ENCODE measurements around the gene STK31.
"Not testable (repeated sequence)": the region's sequence is repeated elsewhere in the genome, so short reads cannot be mapped to it uniquely, and the experiment has no call there.

The STK31 gene

DNA sequence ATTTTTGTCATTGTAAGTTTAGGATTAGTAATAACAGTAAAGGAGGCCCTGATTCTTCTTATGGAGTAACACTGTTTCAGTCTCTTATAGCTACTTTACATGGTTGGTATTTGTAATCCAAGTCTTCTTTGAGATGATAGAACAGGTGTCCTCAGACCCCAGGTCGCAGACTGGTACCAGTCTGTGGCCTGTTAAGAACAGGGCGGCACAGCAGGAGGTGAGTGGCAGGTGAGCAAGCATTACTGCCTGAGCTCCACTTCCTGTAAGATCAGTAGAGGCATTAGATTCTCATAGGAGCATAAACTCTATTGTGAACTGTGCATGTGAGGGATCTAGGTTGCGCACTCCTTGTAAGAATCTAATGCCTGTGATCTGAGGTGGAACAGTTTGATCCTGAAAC is 77.3 kb downstream of the STK31 start:
- H3K4me3 ChIP-seq, result no peak overlapping the region

DNA sequence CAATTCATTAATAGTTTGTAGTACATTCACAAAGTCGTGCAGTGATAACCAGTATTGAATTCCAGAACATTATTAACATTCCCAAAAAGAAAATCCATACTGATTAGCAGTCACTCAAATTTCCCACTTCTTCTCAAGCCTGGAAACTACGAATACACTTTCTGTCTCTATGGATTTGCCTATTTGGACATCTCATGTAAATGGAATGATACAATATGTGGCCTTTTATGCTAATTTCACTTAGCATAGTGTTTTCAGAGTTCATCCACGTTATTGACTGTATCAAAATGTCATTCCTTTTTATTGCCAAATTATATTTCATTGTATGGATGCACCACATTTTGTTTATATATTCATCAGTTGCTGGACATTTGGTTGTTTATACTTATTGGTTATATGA is 78.8 kb downstream of the STK31 start:
- Histone ChIP-seq H3K27ac (no peak overlapping the region), H3K4me3 (no peak overlapping the region)

More for the DNA sequence above, 77.3 kb downstream of the STK31 start:
- H3K27ac ChIP-seq, result no peak overlapping the region

- Histone ChIP-seq H3K27ac (no peak overlapping the region), H3K4me3 (no peak overlapping the region)
These were observed 81.7 kb downstream of the STK31 start for GRCh38 chr7:23791721-23792120.

- Histone ChIP-seq H3K4me3 (no peak overlapping the region), H3K27ac (no peak overlapping the region)
These were observed 92.8 kb downstream of the STK31 start for GRCh38 chr7:23802720-23803397.

- H3K27ac ChIP-seq, result no peak overlapping the region
- no peak overlapping the region for H3K4me3 ChIP-seq
These were observed 94.7 kb downstream of the STK31 start for GRCh38 chr7:23804707-23805106.

- H3K4me3 ChIP-seq, result no peak overlapping the region
- H3K27ac ChIP-seq, result no peak overlapping the region
These were observed 98.4 kb downstream of the STK31 start for GRCh38 chr7:23808421-23808820.

DNA sequence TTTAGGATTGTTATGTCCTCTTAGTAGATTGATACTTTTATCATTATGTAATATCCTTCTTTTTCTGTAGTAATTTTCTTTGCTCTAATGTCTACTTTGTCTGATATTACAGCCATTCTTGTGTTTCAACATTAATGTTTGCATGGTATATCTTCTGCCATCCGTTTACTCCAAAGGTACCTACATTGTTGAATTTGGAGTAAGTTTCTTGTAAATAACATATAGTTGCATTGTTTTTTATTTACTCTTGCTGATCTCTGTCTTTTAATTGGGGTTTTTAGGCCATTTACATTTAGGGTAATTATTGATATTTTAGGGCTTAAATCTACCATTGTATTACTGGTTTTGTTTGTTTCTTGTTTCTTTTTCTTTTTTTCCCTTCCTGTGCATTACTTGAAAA is 100.1 kb downstream of the STK31 start:
- no peak overlapping the region for H3K27ac ChIP-seq
- no peak overlapping the region for H3K4me3 ChIP-seq

DNA sequence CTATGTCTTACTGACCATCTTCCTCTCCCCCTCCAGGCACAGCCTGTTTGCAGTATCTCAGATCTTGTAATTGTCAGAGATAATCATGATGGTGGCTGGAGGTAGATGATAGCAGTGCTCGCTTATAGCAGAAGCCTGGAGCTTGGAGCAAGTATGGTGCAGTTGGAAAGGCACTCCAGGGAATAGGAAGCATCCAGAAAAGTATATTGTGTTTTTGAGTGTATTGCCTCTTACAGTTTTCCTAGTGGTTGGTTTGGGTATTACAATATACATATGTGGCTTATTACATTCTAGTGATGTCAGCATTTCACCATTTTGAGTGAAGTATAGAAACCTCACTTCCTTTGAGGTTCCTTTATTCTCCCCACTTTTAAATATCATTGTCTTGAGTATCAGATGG is 101.5 kb downstream of the STK31 start:
- no peak overlapping the region for H3K27ac ChIP-seq
- no peak overlapping the region for H3K4me3 ChIP-seq

- H3K4me3 ChIP-seq, H3K27ac ChIP-seq: not testable (repeated sequence)
These were observed 118.1 kb downstream of the STK31 start for GRCh38 chr7:23828125-23828524.

DNA sequence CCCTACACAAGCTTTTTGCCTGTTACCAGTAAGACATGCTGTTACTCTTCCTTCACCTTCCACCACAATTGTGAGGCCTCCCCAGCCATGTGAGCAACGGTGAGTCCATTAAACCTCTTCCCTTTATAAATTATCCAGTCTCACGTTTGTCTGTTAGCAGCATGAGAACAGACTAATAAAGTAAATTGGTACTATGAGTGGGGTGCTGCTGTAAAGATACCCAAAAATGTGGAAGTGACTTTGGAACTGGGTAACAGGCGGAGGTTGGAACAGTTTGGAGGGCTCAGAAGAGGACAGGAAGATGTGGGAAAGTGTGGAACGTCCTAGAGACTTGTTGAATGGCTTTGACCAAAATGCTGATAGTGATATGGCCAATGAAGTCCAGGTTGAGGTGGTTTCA is 122.7 kb downstream of the STK31 start:
- H3K27ac ChIP-seq, H3K4me3 ChIP-seq: not testable (repeated sequence)

DNA sequence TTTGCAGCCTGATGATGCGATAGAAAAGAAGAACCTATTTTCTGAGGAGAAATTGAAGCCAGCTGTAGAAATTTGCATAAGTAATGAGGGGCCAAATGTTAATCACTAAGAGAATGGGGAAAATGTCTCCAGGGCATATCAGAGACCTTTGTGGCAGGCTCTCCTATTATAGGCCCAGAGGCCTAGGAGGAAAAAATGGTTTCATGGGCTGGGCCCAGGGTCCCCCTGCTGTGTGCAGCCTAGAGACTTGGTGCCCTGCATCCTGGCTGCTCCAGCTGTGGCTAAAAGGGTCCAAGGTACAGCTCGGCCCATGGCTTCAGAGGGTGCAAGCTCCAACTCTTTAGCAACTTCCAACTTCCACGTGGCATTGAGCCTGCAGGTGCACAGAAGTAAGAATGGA is 123.4 kb downstream of the STK31 start:
- no peak overlapping the region for H3K27ac ChIP-seq
- no peak overlapping the region for H3K4me3 ChIP-seq

DNA sequence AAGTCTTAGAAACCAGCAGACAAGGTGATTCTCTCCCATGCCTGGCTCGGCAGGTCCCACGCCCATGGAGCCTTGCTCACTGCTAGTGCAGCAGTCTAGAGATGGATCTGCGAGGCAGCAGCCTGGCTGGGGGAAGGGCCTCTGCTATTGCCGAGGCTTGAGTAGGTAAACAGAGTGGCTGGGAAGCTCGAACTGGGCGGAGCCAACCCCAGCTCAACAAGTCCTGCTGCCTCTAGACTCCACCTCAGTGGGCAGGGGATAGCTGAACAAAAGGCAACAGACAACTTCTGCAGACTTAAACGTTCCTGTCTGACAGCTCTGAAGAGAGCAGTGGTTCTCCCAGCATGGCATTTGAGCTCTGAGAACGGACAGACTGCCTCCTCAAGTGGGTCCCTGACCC is 134.8 kb downstream of the STK31 start:
- H3K27ac ChIP-seq, H3K4me3 ChIP-seq: not testable (repeated sequence)

DNA sequence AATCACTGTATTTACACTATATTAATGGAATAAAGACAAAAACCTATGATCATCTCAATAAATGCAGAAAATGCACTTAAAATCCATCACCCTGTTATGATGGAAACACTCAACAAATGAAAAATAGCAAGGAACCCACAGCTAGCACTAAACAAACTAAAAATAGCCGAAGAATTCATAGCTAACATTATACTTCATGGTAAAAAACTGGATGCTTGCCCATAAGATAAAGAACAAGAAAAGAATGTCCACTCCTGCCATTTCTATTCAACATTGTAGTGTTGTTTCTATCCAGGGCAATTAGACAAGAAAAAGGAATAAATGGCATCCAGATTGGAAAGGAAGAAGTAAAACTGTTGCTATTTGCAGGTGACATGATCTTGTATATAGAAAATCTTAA is 142.1 kb downstream of the STK31 start:
- no peak overlapping the region for H3K4me3 ChIP-seq
- no peak overlapping the region for H3K27ac ChIP-seq

GRCh38 chr7:23852988-23853387 is 143.0 kb downstream of the STK31 start:
- no peak overlapping the region for H3K4me3 ChIP-seq
- no peak overlapping the region for H3K27ac ChIP-seq

DNA sequence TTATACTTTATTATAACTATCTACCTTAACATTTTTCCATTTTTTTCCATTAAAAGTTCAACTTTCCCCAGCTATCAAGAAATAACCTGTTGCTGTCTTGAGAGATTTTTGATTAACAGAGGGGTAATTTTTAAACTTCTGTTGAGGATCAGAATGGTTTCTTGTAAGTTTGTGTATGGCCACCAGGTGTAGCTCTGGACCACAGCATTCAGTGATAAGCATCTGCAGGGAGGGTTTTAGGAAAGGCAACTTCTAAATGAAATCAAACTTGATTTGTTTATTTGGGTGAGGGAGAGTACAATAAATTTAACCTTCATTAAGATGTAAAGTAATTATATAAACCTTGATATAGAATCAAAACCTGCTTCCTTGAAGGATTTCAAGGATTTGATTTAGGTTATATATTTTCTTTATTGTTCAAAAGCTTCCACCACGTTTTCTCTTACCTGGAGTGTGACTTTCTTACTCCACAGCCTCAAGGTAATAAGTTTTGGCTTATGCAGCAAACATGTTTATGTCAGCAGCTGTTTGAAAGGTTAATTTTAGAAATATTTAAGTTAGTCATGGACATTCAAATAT is 153.3 kb downstream of the STK31 start:
- Histone ChIP-seq H3K27ac (no peak overlapping the region), H3K4me3 (no peak overlapping the region)

- no peak overlapping the region for H3K4me3 ChIP-seq
- H3K27ac ChIP-seq, result no peak overlapping the region
These were observed 155.0 kb downstream of the STK31 start for GRCh38 chr7:23864973-23865372.

GRCh38 chr7:23873306-23873705 is 163.3 kb downstream of the STK31 start:
- Histone ChIP-seq H3K27ac (no peak overlapping the region), H3K4me3 (no peak overlapping the region)

GRCh38 chr7:23876526-23876925 is 166.5 kb downstream of the STK31 start:
- not testable (repeated sequence) for H3K27ac ChIP-seq, H3K4me3 ChIP-seq
